ENCODE data around the gene ZNF850.
A peak's percentile ranks its signal among the peaks of the same experiment; 100 is the strongest.
"Not testable (repeated sequence)": the region's sequence is repeated elsewhere in the genome, so short reads cannot be mapped to it uniquely, and the experiment has no call there.

ZNF850 gene

GRCh38 chr19:36772311-36773222 lies at the start of gene ZNF850:
Gene ZNF850 (minus strand): TSS chr19:36772807. CDS start chr19:36762606, 10,201 bp downstream.
- DNase-seq, result peak; percentile 100

DNA sequence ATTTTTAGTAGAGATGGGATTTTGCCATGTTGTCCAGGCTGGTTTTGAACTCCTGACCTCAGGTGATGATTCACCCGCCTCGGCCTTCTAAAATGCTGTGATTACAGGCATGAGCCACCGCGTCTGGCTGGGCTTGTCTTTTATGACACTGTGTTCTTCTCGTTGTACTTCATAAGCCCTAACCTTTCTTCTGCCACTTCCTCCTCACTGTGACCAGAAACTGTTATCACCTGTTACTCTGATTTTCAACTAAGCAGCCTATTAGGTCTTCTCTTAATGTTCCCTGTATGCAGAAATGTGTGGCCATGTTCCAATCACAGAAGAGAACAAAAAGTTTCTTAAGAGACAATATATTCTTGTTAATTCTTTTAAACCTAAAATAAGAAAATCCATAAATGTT lies 49.2 kb upstream of the ZNF850 start:
- no peak for DNase-seq

DNA sequence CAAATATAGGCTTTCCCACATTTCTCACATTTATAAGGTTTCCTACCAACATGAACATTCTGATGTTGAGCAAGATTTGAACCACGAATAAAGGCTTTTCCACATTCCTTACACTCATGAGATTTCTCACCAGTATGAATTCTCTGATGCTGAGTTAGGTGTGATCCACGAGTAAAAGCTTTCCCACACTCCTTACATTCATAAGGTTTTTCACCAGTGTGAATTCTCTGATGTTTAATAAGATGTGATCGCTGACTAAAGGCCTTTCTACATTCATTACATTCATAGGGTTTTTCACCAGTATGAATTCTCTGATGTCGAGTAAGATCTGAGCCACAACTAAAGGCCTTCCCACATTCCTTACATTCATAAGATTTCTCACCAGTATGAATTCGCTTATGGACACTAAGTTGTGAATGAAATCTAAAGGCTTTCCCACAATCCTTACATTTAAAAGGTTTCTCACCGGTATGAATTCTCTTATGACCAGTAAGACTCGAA lies 46.6 kb upstream of the ZNF850 start:
- no peak for DNase-seq

DNA sequence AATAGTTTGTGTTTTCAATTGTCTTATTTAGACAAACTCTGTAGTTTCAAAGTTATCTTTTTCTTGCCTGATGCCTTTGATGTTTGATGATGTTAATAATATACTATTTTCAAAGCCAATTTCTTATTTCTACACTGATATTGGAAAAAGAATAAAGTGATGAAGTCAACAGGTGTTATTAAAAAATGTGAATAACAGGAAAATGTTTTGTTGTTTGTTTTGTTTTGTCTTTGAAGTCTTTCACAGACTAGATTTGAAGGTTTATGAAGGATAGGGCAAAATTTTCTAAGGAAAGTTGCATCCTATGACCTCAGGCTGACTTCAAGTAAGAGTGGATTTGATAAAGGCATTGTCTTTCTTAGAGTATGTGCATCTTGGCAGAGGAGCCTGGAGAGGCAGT lies 34.4 kb upstream of the ZNF850 start:
- no peak for DNase-seq

DNA sequence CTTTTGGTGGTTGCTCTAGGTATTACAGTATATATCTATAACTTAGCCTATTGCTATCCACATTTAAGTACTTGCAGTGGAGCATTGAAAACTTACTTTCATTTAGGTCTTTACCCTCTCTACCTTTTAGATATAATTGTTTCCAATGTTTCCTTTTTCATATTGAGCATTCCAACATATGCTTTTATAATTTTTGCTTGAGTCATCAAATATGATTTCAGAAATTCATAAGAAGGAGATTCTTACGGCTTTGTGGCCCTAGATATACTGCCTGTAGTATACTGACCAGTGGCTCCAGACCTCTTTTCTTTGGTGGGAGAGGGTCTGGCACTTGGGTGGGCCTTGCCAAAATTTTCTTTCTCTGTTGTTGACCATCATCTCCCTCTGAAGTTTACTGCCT lies 32.8 kb upstream of the ZNF850 start:
- no peak for DNase-seq

- no peak for DNase-seq
Measured at GRCh38 chr19:36797786-36798108, 25.1 kb upstream of the ZNF850 start.

GRCh38 chr19:36796714-36796992 lies 24.0 kb upstream of the ZNF850 start:
- no peak for DNase-seq

DNA sequence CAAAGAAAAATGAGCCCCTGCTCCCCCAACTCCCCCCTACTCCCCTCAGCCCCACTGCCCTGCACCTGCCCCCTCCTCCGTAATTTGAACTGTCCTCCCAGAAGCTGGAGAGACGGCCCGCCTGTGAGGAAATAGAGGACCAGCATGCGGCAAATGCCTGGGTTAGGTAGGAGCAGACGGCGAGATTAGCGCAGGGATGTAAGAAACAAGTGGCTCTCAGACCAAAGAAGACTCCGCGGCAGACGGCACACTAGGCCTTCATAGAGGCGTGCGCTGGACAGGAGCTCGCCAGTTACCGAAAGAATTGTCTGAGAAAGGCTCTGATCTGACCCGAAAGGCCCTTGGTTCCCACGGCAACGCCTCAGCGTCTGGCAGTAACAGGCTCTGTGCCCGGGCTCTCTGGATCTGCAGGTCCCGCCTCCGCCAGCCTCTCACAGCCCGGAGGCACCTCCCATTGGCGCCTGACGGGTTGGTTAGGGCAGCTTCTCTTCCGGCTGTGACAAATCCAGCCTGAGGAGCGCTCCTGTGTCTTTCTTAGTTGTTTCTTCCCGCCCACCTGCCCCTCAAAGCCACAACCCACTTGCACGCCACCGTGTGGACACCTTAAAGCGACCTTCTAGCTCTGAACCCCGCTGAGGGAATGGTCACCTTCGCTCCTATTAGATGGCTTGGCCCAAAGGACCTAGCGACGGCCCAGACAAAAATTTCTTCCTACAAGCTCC lies 19.0 kb upstream of the ZNF850 start:
- peak; percentile 58 for DNase-seq

DNA sequence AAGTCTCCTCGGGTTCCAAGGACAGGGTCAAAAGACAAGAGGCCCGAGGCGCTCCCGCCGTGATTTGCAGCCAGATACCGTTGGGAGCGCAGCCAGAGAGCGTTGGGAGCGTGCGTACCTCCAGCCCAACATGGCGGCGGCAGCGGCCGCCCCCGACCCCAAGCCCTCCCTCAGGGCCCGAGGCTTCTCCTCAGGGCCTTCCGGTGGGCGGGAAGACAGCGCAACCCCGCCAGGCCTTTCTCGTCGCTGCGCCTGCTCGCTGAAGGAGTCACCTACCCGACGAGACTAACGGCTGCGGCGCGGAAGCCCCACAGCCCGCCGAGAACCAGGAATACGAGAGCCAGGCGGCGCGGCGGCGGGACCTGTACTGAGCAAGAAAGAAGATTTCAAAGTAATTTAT lies 3.2 kb upstream of the ZNF850 start:
- peak; percentile 47 for DNase-seq

DNA sequence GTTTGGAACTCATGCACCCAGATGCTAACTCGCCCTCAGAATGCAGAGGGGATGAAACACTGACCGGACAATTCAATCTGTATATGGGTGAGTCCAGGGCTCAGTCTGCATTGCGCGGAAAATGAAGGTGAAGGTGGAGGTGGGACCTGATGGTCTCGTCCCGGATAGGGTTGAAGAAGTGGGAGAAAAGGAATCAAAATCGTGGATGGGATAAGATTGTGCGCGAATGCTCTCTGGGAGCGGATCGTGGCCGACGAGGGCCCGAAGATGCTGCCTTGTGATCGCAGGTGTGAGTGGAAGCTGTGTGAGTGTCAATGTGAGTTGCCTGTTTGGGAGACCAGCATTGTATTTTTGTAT lies 594 bp upstream of the ZNF850 start:
- no peak for DNase-seq

GRCh38 chr19:36771261-36772231 lies 1.1 kb downstream of the ZNF850 start:
- peak; percentile 60 for DNase-seq

DNA sequence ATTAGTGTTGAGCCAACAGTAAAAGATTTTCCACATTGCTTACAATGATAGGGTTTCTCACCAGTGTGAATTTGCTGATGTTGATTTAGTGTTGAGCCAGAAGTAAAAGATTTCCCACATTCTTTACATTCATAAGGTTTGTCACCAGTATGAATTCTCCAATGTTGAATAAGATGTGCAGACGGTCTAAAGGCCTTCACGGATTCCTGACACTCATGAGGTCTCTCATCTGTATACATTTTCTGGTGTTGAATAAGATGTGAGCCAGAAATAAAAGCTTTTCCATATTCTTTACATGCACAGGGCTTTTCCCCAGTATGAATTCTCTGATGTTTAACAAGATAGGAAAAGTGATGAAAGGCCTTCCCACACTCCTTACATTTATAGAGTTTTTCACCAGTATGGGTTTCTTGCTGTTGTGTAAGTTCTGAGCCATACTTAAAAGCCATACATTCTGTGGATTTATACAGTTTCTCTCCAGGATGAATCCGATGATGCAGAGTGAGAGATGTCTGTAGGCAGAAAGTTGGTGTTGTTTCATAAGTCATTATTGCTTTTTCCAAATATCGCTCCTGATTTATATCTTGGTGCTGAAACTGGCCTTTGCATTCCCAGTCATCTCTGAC lies 22.4 kb downstream of the ZNF850 start:
- DNase-seq, result no peak

DNA sequence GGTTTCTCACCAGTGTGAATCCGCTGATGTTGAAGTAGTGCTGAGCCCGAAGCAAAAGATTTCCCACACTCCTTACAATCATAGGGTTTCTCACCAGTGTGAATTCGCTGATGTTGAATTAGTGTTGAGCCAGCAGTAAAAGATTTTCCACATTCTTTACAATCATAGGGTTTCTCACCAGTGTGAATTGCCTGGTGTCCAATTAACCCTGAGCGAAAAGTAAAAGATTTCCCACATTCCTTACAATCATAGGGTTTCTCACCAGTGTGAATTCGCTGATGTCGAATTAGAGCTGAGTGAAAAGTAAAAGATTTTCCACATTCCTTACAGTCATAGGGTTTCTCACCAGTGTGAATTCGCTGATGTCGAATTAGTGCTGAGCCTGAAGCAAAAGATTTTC lies 23.0 kb downstream of the ZNF850 start:
- DNase-seq, result not testable (repeated sequence)

GRCh38 chr19:36748431-36749275 lies 24.0 kb downstream of the ZNF850 start:
- no peak for DNase-seq

DNA sequence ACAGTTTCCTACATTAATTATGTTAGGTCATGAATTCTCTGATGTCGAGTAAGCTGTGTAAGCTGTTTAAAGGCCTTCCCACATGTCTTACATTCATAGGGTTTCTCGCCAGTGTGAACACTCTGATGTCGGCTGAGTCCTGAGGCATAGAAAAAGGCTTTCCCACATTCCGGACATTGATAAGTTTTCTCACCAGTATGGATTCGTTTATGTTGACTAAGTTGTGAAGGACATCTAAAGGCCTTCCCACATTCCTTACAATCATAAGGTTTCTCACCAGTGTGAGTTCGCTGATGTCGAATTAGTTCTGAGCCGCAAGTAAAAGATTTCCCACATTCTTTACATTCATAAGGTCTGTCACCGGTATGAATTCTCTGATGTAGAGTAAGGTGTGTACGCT lies 24.9 kb downstream of the ZNF850 start:
- no peak for DNase-seq

- no peak for DNase-seq
Measured at GRCh38 chr19:36745870-36746269, 26.7 kb downstream of the ZNF850 start.

GRCh38 chr19:36736166-36736565 lies 36.4 kb downstream of the ZNF850 start:
- DNase-seq, result not testable (repeated sequence)

- no peak for DNase-seq
Measured at GRCh38 chr19:36719687-36720556, 52.7 kb downstream of the ZNF850 start.

DNA sequence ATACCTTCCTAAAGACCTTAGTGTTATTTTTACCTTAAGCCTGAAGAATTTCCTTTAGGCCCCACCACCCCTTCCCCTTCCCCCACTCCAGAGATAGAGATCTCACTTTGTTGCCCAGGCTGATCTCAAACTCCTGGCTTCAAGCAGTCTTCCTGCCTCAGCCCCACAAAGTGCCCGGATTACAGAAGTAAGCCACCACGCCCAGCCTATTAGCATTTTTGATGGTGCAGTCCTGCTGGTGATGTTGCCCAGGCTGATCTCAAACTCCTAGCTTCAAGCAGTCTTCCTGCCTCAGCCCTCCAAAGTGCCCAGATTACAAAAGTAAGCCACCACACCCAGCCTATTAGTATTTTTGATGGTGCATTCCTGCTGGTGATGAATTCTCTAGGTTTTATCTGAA lies 63.2 kb downstream of the ZNF850 start:
- DNase-seq, result no peak

- no peak for DNase-seq
Measured at GRCh38 chr19:36707134-36707533, 65.5 kb downstream of the ZNF850 start.

DNA sequence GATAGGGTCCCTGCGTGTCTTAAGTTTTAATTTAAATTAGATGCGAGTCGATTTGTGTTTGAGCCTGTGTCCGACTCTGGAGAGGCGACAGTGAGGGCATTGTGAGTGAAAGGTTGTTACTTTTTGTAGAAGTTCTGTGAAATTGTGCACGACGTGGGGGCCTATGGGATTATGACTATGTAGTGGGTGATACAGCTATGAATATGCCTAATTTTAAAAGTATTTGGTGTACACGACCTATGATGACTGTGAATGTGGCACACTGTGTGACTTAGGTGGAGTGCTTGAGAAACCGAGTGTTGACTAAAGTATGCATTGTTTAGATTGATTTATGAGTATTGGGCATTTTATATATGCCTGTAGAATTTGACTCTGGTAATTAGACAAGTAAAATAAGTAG lies 84.5 kb downstream of the ZNF850 start:
- DNase-seq, result no peak
